WTC11 (cell line): ENCODE measurements around the gene WNT2. TPM values are rescaled to one million over a fixed set of nuclear protein-coding genes. Genes with fewer than 3 reads are reported as not detected.
A peak's percentile ranks its signal among the peaks of the same experiment; 100 is the strongest.

Experiments used
- ATAC-seq: fragments of 200-7000 bp; cut with Tn5 transposase; 2 replicates; pipeline ENCODE4 v1.10.0; 2021; ENCODE audit warnings: mild to moderate bottlenecking, moderate library complexity
- Bru-seq: library from RNA; stranded (reverse); fragments of 400-500 nt; gene quantifications from one replicate; lab custom pipeline; 2021; lab: Mats Ljungman, UMichigan
- CTCF ChIA-PET: fragments of 300-600 bp; sonication (Branson Sonifier 250); formaldehyde crosslinking; loops from one replicate; lab custom pipeline; 2021; ENCODE audit warnings: antibody characterized with exemption; lab: Charles Lee
- POLR2A ChIA-PET: fragments of 350-600 bp; sonication (Branson Sonifier 250); formaldehyde crosslinking; loops from one replicate; lab custom pipeline; 2021; ENCODE audit warnings: antibody characterized with exemption; lab: Charles Lee
- DNase-seq: peaks from one replicate; pipeline ENCODE4 v3.0.0; 2021; ENCODE audit warnings: low spot score
- H3K27ac Mint-ChIP-seq: 2 replicates; pipeline ENCODE4 v1.8.0; 2021; ENCODE audit warnings: mixed read lengths
- H3K27me3 Mint-ChIP-seq: 2 replicates; pipeline ENCODE4 v1.8.0; 2021; ENCODE audit warnings: low read depth, mild to moderate bottlenecking, moderate library complexity, mixed read lengths
- H3K36me3 Mint-ChIP-seq: 2 replicates; pipeline ENCODE4 v1.8.0; 2021; ENCODE audit warnings: mixed read lengths
- H3K4me1 Mint-ChIP-seq: 2 replicates; pipeline ENCODE4 v1.8.0; 2022; ENCODE audit warnings: mixed read lengths
- H3K4me3 Mint-ChIP-seq: 2 replicates; pipeline ENCODE4 v1.8.0; 2021; ENCODE audit warnings: mild to moderate bottlenecking, moderate library complexity, mixed read lengths
- H3K9me3 Mint-ChIP-seq: 2 replicates; pipeline ENCODE4 v1.8.0; 2021; ENCODE audit warnings: mixed read lengths
- CBFB ChIP-seq: sonication (generic); formaldehyde crosslinking; IDR thresholded peaks from 2 replicates; pipeline ENCODE4 v1.8.1; 2022; ENCODE audit warnings: mild to moderate bottlenecking, low read depth, missing genetic modification reagents
- ERG ChIP-seq: fragments of 250-450 bp; sonication (Bioruptor Pico); IDR thresholded peaks from 2 replicates; pipeline ENCODE4 v1.8.0; 2021; ENCODE audit warnings: mild to moderate bottlenecking
- FOXP1 ChIP-seq: sonication (generic); formaldehyde crosslinking; IDR thresholded peaks from 2 replicates; pipeline ENCODE4 v1.8.0; 2022; ENCODE audit warnings: missing genetic modification reagents, mild to moderate bottlenecking, moderate library complexity, borderline replicate concordance
- HMGA2 ChIP-seq: fragments of 250-450 bp; sonication (Bioruptor Pico); IDR thresholded peaks from 2 replicates; pipeline ENCODE4 v1.4.0; 2021; ENCODE audit warnings: mild to moderate bottlenecking, moderate library complexity
- IRF2 ChIP-seq: sonication (generic); formaldehyde crosslinking; IDR thresholded peaks from 2 replicates; pipeline ENCODE4 v1.8.0; 2022; ENCODE audit warnings: low read depth, missing genetic modification reagents, borderline replicate concordance
- MAX ChIP-seq: sonication (generic); formaldehyde crosslinking; IDR thresholded peaks from 2 replicates; pipeline ENCODE4 v1.8.0; 2022; ENCODE audit warnings: mild to moderate bottlenecking, missing genetic modification reagents
- NR1H2 ChIP-seq: sonication (generic); formaldehyde crosslinking; IDR thresholded peaks from 2 replicates; pipeline ENCODE4 v1.9.0; 2021; ENCODE audit warnings: mild to moderate bottlenecking, moderate library complexity, missing genetic modification reagents
- NR3C1 ChIP-seq: sonication (generic); formaldehyde crosslinking; conservative IDR thresholded peaks from 2 replicates; pipeline ENCODE4 v1.8.1; 2023; ENCODE audit warnings: low read depth, mild to moderate bottlenecking, missing genetic modification reagents
- PREB ChIP-seq: sonication (generic); formaldehyde crosslinking; IDR thresholded peaks from 2 replicates; pipeline ENCODE4 v1.8.1; 2022; ENCODE audit warnings: mild to moderate bottlenecking, missing genetic modification reagents, moderate library complexity, borderline replicate concordance
- RORB ChIP-seq: fragments of 250-450 bp; sonication (Bioruptor Pico); IDR thresholded peaks from 2 replicates; pipeline ENCODE4 v1.9.0; 2021; ENCODE audit warnings: mild to moderate bottlenecking
- TEAD4 ChIP-seq: sonication (generic); formaldehyde crosslinking; IDR thresholded peaks from 2 replicates; pipeline ENCODE4 v1.8.0; 2022; ENCODE audit warnings: mild to moderate bottlenecking, missing genetic modification reagents
- ZBTB21 ChIP-seq: sonication (generic); formaldehyde crosslinking; IDR thresholded peaks from 2 replicates; pipeline ENCODE4 v1.8.1; 2023; ENCODE audit warnings: mild to moderate bottlenecking, missing genetic modification reagents, borderline replicate concordance
- ZNF121 ChIP-seq: sonication (generic); formaldehyde crosslinking; IDR thresholded peaks from 2 replicates; pipeline ENCODE4 v1.8.0; 2023; ENCODE audit warnings: missing genetic modification reagents
- ZNF512 ChIP-seq: sonication (generic); formaldehyde crosslinking; IDR thresholded peaks from 2 replicates; pipeline ENCODE4 v1.8.1; 2022; ENCODE audit warnings: missing genetic modification reagents, borderline replicate concordance
- long read RNA-seq, 3 experiments: library from RNA in 1 of 3; library from capped mRNA in 1 of 3; library from polyadenylated mRNA in 1 of 3; unstranded in 2 of 3; stranded (forward) in 1 of 3; transcript quantifications; one replicate each; pipeline ENCODE4 v2.0.0, GENCODE V29; 2021
- total RNA-seq: library from RNA; stranded (reverse); gene quantifications from 3 replicates; pipeline ENCODE4 v1.2.3, GENCODE V29; 2021
- TF ChIP-seq, protein P1 (sequence below): sonication (generic); formaldehyde crosslinking; IDR thresholded peaks from 2 replicates; pipeline ENCODE4 v1.8.1; 2022; ENCODE audit warnings: low read depth, mild to moderate bottlenecking, moderate library complexity, missing genetic modification reagents, borderline replicate concordance
- TF ChIP-seq, protein P2 (sequence below): sonication (generic); formaldehyde crosslinking; IDR thresholded peaks from 2 replicates; pipeline ENCODE4 v1.8.0; 2022; ENCODE audit warnings: mild to moderate bottlenecking, missing genetic modification reagents
- TF ChIP-seq, protein P3 (sequence below): fragments of 250-450 bp; sonication (Bioruptor Pico); conservative IDR thresholded peaks from 2 replicates; pipeline ENCODE4 v1.9.0; 2021; ENCODE audit warnings: mild to moderate bottlenecking

WNT2 gene
- total RNA-seq (not detected in 3 replicates), Bru-seq, nascent RNA (percentile 1 among the genes with signal in this experiment)
- long read RNA-seq, experiment 1: 0 reads
- long read RNA-seq, experiment 2: 0 reads
- long read RNA-seq, experiment 3, partial matches to known transcripts: 0 of 1 reads
- long read RNA-seq, experiment 3, other reads (novel, unspliced or antisense): 1 of 1 reads

DNA sequence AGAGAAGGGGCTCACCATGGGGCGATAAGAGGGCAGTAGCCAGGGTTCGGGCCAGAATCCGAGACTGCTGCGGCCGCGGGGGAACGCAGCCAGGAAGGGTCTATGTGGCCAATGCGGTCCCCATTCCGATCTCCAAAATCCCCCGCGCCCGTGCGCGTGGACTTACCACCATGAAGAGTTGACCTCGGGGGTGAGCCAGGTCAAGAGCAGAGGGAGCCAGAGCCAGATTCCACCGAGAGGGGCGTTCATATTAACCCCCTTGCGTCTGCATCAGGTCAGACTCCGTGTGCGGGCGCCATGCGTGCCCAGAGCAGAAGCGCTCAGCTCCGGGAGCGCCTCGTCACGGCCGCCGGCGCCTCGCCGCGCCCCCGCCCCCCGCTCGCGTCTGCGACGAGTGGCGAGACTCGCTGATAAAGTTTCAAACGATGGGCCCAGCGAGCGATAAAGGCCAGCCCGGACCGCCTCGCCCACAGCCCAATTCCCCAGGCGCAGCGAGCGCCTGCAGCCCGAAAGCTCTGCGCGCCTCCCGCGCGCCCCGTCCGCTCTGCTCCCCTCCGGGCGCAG lies at the start of gene WNT2:
WNT2 (minus strand) TSS at position 318 of the 564 bp plus-strand sequence; CDS start at position 249, 69 bp downstream.
- POLR2A ChIA-PET: no interaction called here
- peak; percentile 6 for ATAC-seq

DNA sequence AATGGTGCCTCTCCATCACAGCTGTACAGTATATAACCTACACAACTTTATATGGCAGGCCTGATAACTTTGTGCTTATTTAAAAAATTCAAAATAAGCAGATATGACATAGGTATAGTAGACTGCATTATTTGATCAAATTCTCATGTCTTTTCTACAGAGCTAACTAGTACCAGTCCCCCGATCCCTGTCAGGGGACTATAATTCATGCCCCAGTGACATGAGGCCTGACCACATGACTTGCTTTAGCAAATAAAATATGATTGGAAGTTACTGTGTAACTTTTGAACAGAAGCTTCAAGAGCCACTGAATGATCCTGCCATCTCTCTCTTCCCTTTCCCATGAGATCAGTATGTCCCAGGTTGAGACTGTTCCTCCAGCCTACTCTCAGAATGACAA lies 49.2 kb upstream of the WNT2 start:
- ATAC-seq (no peak), DNase-seq (no peak)
- H3K4me3 Mint-ChIP-seq: no peak overlapping the region
- TF ChIP-seq CBFB (CRISPR knock-in tag): no peak
- TF ChIP-seq TEAD4 (CRISPR knock-in tag): no peak
- H3K27me3 Mint-ChIP-seq: no peaks in the 10 kb centered on the region
- CTCF ChIA-PET: no interaction called here
- POLR2A ChIA-PET: no interaction called here
- no peaks in the 10 kb centered on the region for H3K36me3 Mint-ChIP-seq
- no peak overlapping the region for H3K27ac Mint-ChIP-seq
- H3K9me3 Mint-ChIP-seq: no peaks in the 10 kb centered on the region
- H3K4me1 Mint-ChIP-seq: peaks cover 4% of the 10 kb centered on the region; the same call in 1 of the 2 replicates

More for the DNA sequence above, at the start of gene WNT2:
- CTCF ChIA-PET: interaction anchor here (0.7 to 4.0 kb wide), 4 partner anchors 10 to 170 kb away, joined by 3 to 24 read pairs (median 3); no protein-coding TSS in a partner anchor
- H3K4me1 Mint-ChIP-seq: peaks cover 16% of the 10 kb centered on the region
- H3K4me3 Mint-ChIP-seq: peak within 1 kb of the TSS; percentile 88
- H3K36me3 Mint-ChIP-seq: no peaks in the 10 kb centered on the region
- H3K27ac Mint-ChIP-seq: no peak within 1 kb of the TSS
- peak; percentile 21 for DNase-seq
- peak; percentile 53; the same call in 1 of the 2 replicates for TF ChIP-seq FOXP1 (CRISPR knock-in tag)
- no peak for TF ChIP-seq RORB
- TF ChIP-seq, all 79 proteins: peak for 1
- peaks cover 4% of the 10 kb centered on the region for H3K9me3 Mint-ChIP-seq
- peaks cover 100% of the 10 kb centered on the region for H3K27me3 Mint-ChIP-seq

DNA sequence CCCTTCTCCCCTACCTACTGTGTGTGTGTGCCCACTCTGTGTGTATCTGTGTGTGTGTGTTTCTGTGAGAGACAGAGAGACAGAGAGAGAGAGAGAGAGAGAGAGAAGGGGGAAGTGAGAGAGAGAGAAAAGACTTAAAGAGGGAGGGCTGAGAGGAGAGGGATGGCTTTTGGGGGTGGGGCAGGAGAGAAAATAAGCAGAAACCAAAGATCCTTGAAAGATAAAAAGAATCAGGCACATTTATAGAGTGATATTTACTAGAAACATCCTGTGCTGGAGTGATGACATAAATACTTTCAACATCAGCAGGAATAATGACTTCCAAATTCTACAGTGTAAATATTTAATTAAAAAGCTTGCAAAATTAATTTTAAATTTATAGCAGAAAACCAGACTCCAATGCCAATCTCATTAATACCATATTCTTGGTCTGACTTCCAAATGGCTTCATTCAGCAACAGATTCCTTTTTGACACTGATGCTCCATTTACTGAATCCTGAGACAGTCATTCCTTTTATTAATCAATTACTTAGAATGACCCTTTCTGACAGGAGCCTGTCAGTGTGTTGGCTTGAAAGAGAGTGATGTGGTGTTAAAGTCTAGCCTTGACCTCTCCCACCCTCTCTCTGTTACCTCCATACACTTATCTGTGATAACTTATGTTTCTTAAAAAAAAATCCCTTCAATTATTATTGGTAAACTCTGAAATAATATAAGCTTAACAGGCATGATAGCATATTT lies 41.7 kb upstream of the WNT2 start:
- Mint-ChIP-seq H3K36me3 (no peaks in the 10 kb centered on the region), H3K9me3 (no peaks in the 10 kb centered on the region), H3K4me3 (no peak overlapping the region), H3K27me3 (no peaks in the 10 kb centered on the region), H3K4me1 (no peaks in the 10 kb centered on the region; the same call in 1 of the 2 replicates), H3K27ac (no peak overlapping the region)
- POLR2A ChIA-PET: no interaction called here
- DNase-seq (no peak), ATAC-seq (no peak; the same call in 1 of the 2 replicates)
- TF ChIP-seq, protein P1, sequence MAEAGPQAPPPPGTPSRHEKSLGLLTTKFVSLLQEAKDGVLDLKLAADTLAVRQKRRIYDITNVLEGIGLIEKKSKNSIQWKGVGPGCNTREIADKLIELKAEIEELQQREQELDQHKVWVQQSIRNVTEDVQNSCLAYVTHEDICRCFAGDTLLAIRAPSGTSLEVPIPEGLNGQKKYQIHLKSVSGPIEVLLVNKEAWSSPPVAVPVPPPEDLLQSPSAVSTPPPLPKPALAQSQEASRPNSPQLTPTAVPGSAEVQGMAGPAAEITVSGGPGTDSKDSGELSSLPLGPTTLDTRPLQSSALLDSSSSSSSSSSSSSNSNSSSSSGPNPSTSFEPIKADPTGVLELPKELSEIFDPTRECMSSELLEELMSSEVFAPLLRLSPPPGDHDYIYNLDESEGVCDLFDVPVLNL: no peak
- TF ChIP-seq ERG (CRISPR knock-in tag) (no peak), MAX (no peak)
- TF ChIP-seq, protein P2, sequence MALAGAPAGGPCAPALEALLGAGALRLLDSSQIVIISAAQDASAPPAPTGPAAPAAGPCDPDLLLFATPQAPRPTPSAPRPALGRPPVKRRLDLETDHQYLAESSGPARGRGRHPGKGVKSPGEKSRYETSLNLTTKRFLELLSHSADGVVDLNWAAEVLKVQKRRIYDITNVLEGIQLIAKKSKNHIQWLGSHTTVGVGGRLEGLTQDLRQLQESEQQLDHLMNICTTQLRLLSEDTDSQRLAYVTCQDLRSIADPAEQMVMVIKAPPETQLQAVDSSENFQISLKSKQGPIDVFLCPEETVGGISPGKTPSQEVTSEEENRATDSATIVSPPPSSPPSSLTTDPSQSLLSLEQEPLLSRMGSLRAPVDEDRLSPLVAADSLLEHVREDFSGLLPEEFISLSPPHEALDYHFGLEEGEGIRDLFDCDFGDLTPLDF (CRISPR knock-in tag): no peak
- CTCF ChIA-PET: no interaction called here

GRCh38 chr7:117362294-117362888 lies 39.5 kb upstream of the WNT2 start:
- CTCF ChIA-PET: no interaction called here
- TF ChIP-seq NR3C1 (CRISPR knock-in tag) (no peak), IRF2 (CRISPR knock-in tag) (no peak), NR1H2 (CRISPR knock-in tag) (no peak), ZBTB21 (no peak), ZNF121 (no peak), PREB (CRISPR knock-in tag) (no peak), HMGA2 (no peak), ZNF512 (CRISPR knock-in tag) (no peak)
- TF ChIP-seq, protein P3, sequence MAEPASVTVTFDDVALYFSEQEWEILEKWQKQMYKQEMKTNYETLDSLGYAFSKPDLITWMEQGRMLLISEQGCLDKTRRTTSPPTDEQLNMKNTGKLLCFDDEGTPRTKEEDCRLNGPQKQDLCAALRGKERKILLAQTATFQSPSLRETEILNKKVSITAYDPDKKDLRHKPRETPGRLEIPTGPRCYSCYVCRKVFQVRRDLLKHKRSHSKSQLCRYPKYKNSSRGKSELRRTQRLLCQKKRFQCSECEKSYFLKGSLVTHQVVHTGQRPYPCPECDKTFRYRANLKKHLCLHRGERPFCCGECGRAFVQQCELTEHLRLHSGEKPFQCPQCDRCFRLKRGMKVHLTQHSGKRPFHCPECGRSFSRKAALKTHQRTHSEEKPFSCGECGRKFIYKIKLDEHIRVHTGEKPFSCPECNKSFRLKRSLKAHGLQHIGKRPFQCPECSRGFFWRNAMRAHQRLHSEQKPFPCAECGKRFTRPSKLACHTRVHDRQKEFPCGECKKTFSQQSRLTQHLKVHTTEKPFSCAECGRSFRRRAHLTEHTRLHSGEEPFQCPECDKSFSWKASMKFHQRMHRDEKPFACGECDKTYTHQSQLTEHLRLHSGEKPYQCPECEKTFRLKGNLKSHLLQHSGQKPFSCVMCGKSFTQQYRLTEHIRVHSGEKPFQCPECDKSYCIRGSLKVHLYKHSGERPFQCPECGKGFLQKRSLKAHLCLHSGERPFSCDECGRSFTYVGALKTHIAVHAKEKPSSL: no peak

More at GRCh38 chr7:117362294-117362888, 39.5 kb upstream of the WNT2 start:
- no peak for DNase-seq
- no peak for ATAC-seq
- H3K9me3 Mint-ChIP-seq: no peaks in the 10 kb centered on the region
- H3K27ac Mint-ChIP-seq: no peak overlapping the region
- no peaks in the 10 kb centered on the region; the same call in 1 of the 2 replicates for H3K4me1 Mint-ChIP-seq
- POLR2A ChIA-PET: no interaction called here
- no peaks in the 10 kb centered on the region for H3K27me3 Mint-ChIP-seq
- no peak overlapping the region for H3K4me3 Mint-ChIP-seq
- no peaks in the 10 kb centered on the region for H3K36me3 Mint-ChIP-seq
